Measurements from ENCODE around the gene FURIN. TPM values are rescaled to one million over a fixed set of nuclear protein-coding genes. Genes with fewer than 3 reads are reported as not detected.

The FURIN gene
- polyA plus RNA-seq, 1 of the 3 experiments (the other 2 are of a cell fraction) = 40.8 TPM

- H3K79me2 ChIP-seq (ENCODE audit: insufficient read depth) = no peaks in the 10 kb centered on the region
- ChIA-PET POLR2A (no interaction called here), CTCF (interaction anchor here (1.8 kb wide), 1 partner anchor 19 kb away, joined by 10 read pairs; no protein-coding TSS in a partner anchor)
- H2AFZ ChIP-seq (ENCODE audit: low read depth) = no peak overlapping the region
- H3K4me3 ChIP-seq (ENCODE audit: low read depth in 2 of 2, low read length in 1 of 2) = no peak overlapping the region
- no peak overlapping the region for H3K27ac ChIP-seq (ENCODE audit: low read depth in 2 of 2, low read length in 1 of 2)
- TF ChIP-seq RAD21 (IDR thresholded peaks at IDR 0.05; ENCODE audit: low read length) = no peak
- TF ChIP-seq TCF12 (IDR thresholded peaks at IDR 0.05) = no peak
- no peak for TF ChIP-seq NFIC (IDR thresholded peaks at IDR 0.05; ENCODE audit: borderline replicate concordance)
- TF ChIP-seq PBX3 (IDR thresholded peaks at IDR 0.05) = no peak
- no peak for TF ChIP-seq EP300 (IDR thresholded peaks at IDR 0.05; ENCODE audit: borderline replicate concordance in 1 of 2, low read depth in 1 of 2, low read length in 1 of 2)
- TF ChIP-seq, protein P1, sequence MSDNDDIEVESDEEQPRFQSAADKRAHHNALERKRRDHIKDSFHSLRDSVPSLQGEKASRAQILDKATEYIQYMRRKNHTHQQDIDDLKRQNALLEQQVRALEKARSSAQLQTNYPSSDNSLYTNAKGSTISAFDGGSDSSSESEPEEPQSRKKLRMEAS (IDR thresholded peaks at IDR 0.05; ENCODE audit: low read depth) = no peak
- TF ChIP-seq ELF1 (IDR thresholded peaks at IDR 0.05) = no peak
- TF ChIP-seq GABPA (IDR thresholded peaks at IDR 0.05; ENCODE audit: low read depth) = no peak
- TF ChIP-seq TAF1 (IDR thresholded peaks at IDR 0.05; ENCODE audit: borderline replicate concordance, low read depth, low read length) = no peak
- no peak for TF ChIP-seq RXRA (IDR thresholded peaks at IDR 0.05; ENCODE audit: borderline replicate concordance, low read depth)
- TF ChIP-seq SIN3A (IDR thresholded peaks at IDR 0.05; ENCODE audit: borderline replicate concordance, low read depth, low read length) = no peak
- no peak for TF ChIP-seq NRF1 (IDR thresholded peaks at IDR 0.05; ENCODE audit: low read depth, low read length)
- TF ChIP-seq TEAD4 (IDR thresholded peaks at IDR 0.05; ENCODE audit: borderline replicate concordance, insufficient read depth) = no peak
- TF ChIP-seq, protein P2, sequence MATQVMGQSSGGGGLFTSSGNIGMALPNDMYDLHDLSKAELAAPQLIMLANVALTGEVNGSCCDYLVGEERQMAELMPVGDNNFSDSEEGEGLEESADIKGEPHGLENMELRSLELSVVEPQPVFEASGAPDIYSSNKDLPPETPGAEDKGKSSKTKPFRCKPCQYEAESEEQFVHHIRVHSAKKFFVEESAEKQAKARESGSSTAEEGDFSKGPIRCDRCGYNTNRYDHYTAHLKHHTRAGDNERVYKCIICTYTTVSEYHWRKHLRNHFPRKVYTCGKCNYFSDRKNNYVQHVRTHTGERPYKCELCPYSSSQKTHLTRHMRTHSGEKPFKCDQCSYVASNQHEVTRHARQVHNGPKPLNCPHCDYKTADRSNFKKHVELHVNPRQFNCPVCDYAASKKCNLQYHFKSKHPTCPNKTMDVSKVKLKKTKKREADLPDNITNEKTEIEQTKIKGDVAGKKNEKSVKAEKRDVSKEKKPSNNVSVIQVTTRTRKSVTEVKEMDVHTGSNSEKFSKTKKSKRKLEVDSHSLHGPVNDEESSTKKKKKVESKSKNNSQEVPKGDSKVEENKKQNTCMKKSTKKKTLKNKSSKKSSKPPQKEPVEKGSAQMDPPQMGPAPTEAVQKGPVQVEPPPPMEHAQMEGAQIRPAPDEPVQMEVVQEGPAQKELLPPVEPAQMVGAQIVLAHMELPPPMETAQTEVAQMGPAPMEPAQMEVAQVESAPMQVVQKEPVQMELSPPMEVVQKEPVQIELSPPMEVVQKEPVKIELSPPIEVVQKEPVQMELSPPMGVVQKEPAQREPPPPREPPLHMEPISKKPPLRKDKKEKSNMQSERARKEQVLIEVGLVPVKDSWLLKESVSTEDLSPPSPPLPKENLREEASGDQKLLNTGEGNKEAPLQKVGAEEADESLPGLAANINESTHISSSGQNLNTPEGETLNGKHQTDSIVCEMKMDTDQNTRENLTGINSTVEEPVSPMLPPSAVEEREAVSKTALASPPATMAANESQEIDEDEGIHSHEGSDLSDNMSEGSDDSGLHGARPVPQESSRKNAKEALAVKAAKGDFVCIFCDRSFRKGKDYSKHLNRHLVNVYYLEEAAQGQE (IDR thresholded peaks at IDR 0.05; ENCODE audit: low read depth, low read length) = no peak
- TF ChIP-seq USF1 (IDR thresholded peaks at IDR 0.05; ENCODE audit: borderline replicate concordance, low read depth) = no peak
- no peak for TF ChIP-seq MXI1 (IDR thresholded peaks at IDR 0.05; ENCODE audit: low read depth, low read length)
- no peak for TF ChIP-seq CHD2 (IDR thresholded peaks at IDR 0.05; ENCODE audit: low read length, partially characterized antibody)
- TF ChIP-seq POLR2AphosphoS5 (IDR thresholded peaks at IDR 0.05; ENCODE audit: low read depth, low read length) = no peak
- TF ChIP-seq SMC3 (IDR thresholded peaks at IDR 0.05; ENCODE audit: low read depth, low read length) = no peak
- TF ChIP-seq YY1 (IDR thresholded peaks at IDR 0.05; ENCODE audit: low read depth) = no peak
- peaks cover 0 to 75% of the 10 kb centered on the region in 2 experiments for H3K36me3 ChIP-seq (replicated peaks in 1 of 2; ENCODE audit: control insufficient read depth in 1 of 2, insufficient read depth in 2 of 2, low read length in 1 of 2)
- 96% methylated on average over 19 of the region's 22 CpGs for WGBS (ENCODE audit: low lambda C conversion rate)
- no peaks in the 10 kb centered on the region for H4K20me1 ChIP-seq (ENCODE audit: insufficient read depth)
- no peaks in the 10 kb centered on the region for H3K9me2 ChIP-seq
- DNase-seq = no peak
- H3K9me3 ChIP-seq = no peaks in the 10 kb centered on the region
- H3K9ac ChIP-seq = no peak overlapping the region
- H3K4me2 ChIP-seq = no peak overlapping the region
- H3F3A ChIP-seq (replicated peaks; ENCODE audit: insufficient read depth) = no peaks in the 10 kb centered on the region
- no peaks in the 10 kb centered on the region for H3K27me3 ChIP-seq (ENCODE audit: insufficient read depth)
- H3K4me1 ChIP-seq (ENCODE audit: control insufficient read depth in 1 of 2, insufficient read depth in 2 of 2, low read depth in 1 of 2, low read length in 1 of 2) = no peaks in the 10 kb centered on the region
Observed at GRCh38 chr15:90914305-90915080, 46.1 kb downstream of the FURIN start.
